Activated naive CD4-positive, alpha-beta T cell (primary cell): ENCODE measurements around the gene TIGD3.

Source experiments
- DNase-seq, 4 experiments: peaks; one replicate each; lab custom pipeline; 2025; lab: John Stamatoyannopoulos, UW

Gene TIGD3, protein sequence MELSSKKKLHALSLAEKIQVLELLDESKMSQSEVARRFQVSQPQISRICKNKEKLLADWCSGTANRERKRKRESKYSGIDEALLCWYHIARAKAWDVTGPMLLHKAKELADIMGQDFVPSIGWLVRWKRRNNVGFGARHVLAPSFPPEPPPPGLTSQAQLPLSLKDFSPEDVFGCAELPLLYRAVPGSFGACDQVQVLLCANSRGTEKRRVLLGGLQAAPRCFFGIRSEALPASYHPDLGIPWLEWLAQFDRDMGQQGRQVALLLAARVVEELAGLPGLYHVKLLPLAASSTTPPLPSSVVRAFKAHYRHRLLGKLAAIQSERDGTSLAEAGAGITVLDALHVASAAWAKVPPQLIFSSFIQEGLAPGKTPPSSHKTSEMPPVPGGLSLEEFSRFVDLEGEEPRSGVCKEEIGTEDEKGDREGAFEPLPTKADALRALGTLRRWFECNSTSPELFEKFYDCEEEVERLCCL

DNA sequence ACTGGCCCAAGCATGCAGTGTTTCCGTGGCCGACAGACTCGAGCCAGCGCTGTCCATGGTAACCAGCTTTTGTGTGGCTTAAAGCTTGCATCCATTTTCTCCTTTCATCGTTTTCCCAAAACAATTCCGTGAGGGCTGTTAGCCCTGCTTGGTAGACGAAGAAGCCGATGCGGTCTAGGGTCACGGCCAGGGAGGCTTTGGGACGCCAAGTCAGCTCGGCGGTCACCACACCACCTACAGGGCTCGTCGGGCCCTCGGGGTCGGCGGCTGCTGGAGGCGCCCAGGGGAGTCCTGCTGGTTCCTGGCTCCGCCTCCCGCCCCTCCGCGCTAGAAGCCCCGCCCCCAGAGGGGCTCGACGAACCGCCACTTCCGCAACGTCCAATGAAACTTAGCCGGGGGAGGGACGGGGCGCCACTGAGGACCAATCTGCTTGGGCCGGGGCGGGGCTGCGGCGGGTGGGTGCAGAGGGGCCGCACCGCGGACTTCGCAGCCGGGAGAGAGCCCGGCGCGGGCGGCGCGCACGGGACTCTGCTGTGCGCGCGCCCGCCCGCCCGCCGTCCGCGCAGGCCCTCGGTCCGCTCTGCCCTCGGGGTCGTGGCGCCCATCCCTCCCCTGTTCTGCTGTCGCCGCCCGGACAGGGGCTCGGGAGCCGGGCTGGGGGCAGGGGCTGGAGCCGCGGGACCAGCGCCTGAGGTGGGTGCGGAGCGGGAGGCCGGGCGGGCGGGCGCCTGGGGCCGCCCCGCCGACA, at the start of gene TIGD3:
Gene TIGD3 (plus strand): TSS at position 487 of the 748 bp plus-strand sequence. CDS start 1,058 bp downstream, outside the sequence.
- peak; percentile 78 to 96 (median 88) for DNase-seq

DNA sequence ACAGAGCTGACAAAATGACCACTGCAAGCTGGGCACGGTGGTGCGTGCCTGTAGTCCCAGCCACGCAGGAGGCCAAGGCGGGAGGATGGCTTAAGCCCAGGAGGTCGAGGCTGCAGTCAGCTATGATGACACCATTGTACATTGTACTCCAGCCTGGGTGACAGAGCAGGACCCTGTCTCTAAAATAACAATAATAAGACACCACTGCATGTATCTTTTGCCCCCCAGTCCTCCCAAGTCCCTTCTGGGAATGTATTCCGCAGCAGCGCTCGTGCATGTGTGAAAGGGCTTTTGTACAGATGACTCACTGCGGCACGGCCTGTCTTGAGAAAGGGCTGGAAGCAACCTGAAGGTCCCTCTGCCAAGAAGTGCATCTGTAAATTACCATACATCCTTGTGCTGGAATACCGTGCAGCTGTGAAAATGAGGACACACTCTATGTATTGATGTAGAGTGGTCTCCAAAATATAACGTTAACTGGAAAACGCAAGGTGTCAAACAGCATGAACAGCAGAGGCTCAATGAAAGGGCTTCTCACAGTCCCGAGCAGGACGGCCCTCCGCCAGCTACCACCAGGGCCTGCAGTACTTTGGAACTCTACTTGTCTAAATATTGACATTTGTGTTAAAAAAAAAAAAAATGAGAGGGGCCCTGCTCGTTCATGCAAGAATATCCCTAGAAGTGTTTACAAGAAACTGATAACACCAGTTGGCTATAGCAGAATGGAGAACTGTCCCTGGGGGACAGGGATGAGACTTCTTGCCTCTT, 48.9 kb upstream of the TIGD3 start:
- DNase-seq, result no peak

DNA sequence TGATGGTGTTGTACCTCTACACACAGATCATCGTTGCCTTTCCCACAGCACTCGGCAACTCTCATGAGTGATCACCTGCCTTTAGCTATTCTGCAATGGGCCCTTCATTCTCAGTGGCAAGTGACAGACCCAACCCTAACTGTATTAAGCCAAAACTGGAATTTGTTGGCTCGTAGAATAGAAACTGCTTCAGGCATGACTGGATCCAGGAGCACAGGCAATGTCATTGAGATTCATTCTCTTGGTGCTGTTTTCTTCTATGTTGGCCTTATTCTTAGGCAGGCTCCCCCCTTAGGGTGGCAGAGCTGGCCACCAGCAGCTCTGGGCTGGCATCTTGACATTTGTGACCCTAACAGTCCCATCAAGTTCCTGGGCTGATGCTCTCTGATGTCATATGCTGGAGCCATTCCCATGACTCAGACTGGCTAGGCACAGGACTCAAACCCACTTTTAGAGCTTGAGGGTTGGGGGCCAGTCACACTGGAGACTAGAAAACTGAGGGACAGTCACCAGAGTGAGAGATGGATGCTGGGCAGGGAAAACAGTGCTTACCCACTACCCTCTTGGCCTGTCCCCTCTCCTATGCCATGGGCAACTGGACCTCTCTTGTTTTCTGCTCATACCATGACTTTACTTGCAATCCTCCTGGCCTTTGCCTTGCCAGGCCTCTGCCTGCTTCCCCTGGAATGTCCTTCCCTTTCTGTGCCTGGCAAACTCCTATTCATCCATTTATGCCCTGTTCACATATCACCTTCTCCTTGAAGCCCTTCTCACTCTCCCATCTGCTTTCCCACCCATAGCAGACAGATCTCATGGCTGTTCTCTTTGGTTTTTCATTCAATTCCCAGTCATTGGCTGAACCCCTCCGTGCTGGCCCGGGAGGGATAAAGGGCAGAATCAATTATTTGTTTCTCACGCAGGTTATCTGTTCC, 47.0 kb upstream of the TIGD3 start:
- no peak for DNase-seq

DNA sequence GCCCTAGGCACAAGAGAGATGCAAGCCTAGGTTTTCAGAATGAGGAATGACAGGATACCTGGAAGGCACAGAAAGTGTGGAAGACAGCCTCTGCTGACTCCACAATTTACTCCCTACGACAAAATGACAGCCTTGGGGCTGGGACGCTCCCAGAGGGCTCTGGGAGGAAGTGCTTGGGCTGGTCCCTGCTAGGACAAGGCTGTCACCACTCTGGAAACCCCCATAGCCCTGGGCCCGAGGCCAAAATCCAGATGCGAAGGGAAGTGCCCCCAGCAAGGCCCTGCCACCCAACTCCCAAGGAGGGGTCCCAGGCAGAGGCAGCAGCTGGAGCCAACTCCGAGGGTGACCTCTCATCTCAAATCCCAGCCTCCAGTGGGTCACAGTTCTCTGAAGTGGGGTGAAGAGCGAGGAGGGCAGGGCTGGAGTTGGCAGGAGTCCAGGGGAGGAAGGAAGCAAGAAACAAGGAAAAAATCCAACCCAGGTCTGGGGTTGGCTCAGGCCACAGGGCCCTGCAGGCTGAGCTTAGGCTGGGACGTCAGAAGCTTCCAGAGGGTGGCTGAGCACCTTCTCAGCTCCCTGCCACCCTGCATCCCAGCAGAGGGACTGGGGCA, 46.2 kb upstream of the TIGD3 start:
- DNase-seq, result no peak

DNA sequence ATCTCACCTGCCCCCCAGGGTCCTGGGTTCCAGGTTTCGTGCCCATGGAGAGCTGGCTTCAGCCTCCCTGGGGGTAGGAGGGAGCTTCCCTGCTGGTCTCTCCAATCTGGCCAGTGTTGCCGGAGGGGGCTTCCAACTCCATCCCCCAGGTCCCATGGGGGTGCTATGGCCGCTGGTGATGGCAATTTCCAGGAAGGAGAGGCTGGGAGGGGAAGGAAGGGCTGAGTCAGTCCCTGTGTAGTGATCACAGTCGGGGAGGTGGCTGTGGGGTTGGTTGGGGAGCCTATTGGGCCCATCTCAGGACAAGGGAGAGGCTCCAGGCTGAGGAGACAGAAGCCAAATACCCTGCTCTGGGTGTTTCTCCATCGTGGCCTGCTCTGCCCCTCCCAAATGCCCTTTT, 45.5 kb upstream of the TIGD3 start:
- DNase-seq, result no peak

DNA sequence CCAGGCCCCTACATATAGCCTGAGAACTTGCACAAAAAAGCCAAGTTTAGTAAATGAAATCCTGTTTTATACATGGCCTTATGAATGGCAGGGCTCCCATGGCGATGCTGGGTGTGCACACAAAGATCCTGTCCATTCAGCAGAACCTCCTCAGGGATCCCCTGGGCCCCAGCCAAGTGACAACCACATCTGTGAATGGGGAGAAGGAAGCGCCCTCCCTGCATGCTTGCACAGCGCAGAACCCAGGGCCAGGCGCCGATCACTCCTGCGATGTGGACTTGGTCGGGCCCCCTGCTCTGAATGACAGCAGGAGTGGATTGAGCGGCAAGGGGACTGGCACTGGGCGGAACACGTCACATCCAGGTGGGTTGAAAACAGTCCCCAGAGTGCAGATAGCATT, 44.3 kb upstream of the TIGD3 start:
- DNase-seq, result no peak

DNA sequence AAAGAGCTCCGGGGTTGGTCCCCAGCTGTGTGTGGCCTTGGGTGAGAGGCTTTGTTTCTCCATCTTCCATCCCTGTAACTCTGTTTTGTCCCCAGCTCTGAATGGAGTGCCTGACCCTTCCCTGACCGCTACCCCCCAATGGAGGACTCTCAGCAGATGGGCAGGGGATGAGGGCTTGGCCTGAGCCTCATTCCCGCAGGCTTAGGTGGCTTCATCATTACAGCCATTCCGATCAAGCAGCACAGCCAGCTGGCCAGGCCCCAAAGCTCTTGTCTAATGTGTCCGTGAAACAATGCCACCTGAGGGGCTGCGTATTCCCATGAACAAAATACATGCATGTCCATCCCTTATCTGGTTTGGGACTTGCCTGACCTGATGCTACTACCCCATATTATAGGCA, 43.8 kb upstream of the TIGD3 start:
- DNase-seq, result no peak

DNA sequence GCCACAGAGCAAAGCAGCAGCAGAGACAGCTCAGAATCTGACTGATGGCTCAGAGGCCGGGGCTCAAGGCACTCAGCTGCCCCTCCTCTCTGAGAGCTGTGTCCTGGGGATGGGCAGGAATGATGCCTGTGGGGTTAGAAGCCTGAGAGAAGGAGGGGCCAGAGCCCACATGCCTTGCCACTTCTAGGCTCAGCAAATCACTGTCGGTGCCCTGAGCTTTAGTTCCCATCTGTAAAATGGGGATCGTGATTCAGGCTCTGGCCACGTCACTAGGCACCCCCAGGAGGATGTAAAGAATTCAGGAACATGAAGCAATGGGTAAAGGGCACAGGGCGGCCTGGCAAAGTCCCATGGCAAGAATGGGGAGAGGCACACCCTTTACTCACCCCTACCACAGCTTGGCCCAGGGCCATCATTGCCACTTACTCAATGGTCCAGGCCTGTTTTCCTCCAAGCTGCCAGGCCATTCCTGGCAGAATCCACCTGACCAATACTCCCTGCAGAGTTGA, 43.3 kb upstream of the TIGD3 start:
- no peak for DNase-seq

DNA sequence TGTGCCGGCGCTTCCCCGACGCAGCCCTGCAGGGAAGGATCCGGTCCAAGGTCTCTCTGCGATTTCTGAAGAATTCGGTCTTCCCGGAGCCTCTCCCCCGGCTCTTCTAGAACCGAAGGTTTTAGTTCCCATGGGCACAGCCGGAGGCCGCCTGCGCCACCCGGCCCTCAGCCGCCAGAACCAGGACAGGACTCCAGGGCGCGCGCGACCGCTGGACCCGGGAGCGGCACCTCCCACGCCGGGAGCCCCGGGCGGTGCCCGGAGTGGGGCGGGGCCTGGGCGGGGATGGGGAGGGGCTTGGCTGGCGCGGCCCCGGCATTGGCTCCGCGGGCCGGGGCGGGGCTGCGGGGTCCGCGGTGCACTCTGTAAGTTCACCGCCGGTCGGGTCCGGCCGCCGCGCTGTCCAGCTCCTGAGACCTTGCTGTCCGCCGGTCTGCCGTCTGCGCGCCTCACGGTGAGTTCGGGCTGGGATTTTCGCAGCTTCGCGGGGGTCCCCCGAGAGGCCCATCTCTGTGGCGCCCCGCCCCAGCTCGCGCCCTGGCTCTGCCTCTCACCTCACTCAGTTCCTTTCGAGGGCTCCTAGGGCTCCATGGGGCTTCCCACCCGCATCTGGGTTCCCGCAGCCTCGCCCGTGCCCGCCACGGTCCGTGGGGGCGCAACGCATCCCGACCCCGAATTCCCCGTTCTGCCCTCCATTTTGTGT, 39.9 kb upstream of the TIGD3 start, which contains the start of gene CDC42EP2:
Gene CDC42EP2 (plus strand): TSS at position 366 of the 703 bp plus-strand sequence. CDS start 6,033 bp downstream, outside the sequence.
- peak; percentile 37 to 69 (median 42) for DNase-seq

DNA sequence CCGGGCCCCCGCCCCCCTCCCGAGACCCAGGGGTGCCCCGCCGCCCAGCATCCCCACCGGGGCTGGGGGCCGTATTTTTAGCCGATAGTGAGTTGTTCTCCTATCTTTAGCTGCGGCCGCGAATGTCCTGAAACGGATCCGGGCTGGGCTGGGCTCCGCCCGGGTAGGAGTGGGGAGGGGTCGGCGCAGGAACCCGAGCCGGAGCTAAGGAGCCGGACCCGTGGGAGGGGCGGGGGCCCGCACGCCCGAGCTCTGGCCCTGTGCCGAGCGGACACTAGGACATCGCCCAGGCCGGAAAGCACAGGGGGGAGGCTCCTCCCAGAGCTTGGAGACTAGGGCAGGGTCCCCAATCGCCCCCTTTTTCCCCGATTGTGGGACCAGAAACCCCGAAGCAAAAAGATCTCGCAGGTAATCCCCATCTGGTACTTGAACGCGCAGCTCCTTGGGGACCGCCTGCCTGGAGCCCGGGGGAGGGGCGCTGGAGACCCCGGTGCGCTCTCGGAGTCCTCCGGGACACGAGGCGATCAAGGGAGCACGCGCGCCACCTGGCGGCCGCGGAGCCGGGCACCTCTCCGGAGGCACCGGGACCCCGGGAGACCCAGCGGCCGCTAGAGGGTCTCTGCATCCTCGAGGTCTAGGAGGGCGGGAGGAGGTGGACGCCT, 39.2 kb upstream of the TIGD3 start:
- DNase-seq, result peak; percentile 65 to 83 (median 74)

DNA sequence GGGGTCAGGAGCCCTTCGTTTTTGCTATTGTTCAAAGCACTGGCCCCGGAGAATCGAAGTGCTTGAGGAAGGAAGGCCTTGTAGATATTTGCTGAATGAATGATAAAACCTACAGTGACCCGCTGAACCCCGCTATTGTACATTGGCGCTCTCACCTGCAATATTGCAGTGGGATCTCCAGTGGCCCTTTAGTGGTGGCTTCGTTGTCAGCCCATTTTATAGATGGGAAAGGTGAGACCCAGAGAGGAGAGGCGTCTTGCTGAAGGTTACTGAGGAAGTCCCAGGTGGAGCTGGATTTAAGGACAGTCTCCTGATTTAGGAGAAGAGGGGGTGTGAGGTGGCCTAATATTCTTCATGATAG, 38.7 kb upstream of the TIGD3 start:
- no peak for DNase-seq

DNA sequence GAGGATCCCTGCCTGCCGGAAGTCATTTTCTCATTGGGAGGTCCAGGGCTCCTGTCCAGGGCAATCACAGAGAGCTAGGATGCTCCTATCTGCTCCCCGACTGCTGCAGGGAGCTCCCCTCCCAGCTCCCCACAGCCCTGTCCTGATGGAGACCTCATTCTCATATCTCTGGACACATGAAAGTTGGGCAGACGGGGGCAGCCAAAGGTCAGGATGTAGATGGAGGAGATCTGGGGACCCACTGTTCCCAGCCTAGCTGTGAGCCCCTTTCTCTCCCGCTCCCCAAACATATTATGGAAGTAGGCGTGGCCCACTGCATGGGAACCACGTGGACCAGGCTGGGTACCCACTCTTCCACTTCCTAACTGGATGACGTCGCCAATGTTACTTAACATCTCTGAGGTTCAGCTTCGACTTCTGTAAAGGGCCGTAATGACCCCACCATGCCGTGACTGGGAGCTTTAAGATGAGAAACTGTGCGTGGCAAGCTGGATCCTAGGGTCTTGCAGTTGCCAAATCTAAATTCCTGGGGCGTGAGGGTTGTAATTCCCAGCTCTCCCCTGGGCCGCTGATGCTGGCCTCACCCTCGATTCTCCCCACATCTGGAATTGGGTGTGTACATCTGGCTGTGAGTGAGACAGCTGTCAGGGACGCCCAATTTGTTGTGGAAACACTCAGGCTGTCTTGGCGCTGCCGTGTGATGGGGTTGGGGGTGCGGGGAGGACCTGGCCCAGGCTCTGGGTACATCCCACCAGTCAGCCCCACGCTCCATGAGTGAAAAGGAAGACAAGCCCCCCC, 38.1 kb upstream of the TIGD3 start:
- DNase-seq, result no peak

DNA sequence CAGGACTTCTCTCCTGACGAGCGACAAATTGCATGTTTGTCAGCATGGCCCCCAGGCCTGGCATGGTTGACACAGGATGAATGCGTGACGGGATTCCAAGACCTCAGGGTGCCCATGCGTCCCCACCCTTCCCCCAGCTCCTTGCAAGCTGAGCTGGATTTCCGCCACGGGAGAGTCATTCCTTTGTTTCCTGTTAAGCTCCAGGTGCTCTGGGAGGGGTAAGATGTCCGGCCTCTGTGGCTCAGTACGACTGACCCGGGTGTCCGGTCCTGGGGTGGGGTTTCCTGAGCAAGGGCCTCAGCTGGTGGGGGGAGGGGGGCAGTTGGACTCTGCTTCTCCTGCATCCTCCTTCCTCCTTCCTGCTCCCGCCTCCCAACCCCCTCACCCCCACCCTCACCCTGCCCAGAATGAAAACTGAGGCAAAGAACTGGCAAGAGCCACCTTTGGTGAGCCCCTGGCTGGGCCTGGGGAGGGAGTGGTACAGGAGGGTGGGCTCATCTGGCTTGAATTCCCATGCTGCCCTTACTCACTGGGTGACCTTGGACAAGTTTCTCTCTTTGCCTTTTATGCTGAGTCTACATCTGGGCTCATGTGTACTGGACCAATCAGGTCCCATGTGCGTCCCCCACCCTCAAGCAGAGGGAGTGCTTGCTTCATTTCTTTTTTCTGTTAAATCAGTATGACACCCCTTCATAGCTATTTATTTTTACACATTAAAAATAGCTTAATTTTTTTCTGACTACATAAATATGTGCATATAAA, 37.3 kb upstream of the TIGD3 start:
- no peak for DNase-seq

DNA sequence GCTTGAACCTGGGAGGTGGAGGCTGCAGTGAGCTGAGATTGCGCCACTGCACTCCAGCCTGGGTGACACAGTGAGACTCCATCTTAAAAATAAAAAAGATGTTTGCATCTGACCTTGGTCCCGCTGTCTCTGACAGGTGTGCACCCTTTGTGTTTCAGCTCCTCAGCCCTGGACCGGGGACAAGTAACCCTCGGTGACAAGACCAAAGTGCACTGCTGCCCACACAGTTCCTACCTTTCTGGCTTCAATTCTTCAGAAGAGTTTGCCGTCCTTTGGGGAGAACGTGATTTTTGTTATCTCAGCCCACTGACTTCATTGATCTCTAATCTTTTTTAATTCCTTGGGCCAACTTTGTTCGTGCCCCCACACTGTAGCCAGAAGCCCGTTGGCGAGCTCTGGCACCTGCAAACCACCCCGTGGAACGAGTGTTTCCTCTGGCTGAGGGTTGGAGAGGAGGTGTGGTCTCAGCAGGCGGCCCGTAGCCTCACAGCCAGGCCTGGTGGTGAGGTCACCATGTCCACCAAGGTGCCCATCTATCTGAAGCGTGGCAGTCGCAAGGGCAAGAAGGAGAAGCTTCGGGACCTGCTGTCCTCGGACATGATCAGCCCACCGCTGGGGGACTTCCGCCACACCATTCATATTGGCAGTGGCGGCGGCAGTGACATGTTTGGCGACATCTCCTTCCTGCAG, 34.0 kb upstream of the TIGD3 start:
- no peak for DNase-seq

DNA sequence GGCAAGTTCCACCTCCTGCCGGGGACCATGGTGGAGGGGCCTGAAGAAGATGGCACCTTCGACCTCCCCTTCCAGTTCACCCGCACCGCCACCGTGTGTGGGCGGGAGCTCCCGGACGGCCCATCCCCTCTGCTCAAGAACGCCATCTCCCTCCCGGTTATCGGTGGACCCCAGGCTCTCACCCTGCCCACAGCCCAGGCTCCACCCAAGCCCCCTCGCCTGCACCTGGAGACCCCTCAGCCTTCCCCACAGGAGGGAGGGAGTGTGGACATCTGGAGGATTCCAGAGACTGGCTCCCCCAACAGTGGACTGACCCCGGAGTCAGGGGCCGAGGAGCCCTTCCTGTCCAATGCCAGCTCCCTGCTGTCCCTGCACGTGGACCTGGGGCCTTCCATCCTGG, 33.5 kb upstream of the TIGD3 start:
- no peak for DNase-seq

DNA sequence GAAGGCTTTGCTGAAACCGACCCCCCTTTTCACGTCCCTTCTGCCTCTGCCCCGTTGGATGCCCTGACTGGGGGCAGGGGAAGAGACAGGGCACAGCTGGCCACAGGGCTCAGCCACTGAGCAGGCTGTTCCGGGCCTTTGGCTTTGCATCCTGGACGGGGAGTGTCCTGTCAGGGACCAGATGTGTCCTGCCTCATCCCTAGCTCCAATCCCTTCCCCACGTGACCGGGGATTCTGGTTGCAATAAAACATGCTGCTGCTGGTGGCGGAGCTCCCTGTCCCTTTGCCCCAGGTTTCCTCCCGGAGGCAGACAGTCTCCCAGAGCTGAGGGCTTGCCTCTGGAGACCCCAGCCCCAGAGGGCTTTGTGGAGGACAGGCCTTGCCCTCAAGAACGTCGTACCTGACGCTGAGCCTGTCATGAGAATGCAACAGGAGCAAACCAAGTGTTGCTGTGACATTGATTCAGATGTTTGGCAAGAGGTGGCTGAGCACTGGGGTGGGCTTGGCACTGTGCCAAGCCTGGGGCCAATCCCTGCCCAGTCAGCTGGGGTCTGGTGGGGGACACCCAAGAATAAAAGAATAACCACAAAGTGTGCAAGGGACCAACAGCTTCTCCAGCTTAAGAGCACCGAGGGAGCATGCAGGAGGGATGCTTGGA, 32.6 kb upstream of the TIGD3 start:
- DNase-seq, result no peak

DNA sequence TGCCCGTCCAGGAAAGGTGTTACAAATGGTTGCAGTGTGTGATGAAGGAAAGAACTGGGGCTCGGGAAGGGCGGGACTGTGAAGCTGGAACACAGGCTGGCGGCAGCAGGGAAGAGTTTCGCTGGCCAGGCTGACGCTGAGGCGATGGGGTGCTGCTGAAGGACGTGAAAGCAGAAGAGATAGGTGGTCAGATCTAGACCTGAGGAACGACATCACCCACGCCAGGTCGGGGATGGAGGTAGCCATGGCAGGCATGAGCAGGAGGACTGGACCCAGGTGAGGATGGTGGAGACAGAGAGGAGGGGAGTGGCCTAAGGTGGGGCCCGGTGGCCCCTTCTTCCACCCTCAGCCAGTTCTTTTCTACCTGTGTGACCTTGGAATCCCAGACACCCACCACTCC, 30.7 kb upstream of the TIGD3 start:
- DNase-seq, result no peak
